Neural cell (in vitro differentiated cells): ENCODE measurements around the gene PTPRD.

Experiments
- CTCF ChIP-seq: fragments of 450-650 bp; IDR thresholded peaks from 2 replicates; pipeline ENCODE4 v1.5.1; 2014; ENCODE audit warnings: antibody characterized with exemption, mild to moderate bottlenecking, moderate library complexity; ENCODE audit not compliant: poor library complexity, severe bottlenecking
- EP300 ChIP-seq: fragments of 450-650 bp; conservative IDR thresholded peaks from 2 replicates; pipeline ENCODE4 v1.6.1; 2014; ENCODE audit warnings: antibody characterized with exemption, mild to moderate bottlenecking, moderate library complexity; ENCODE audit not compliant: poor library complexity, severe bottlenecking
- EZH2 ChIP-seq: fragments of 200-600, 300-800 bp; shearing (Covaris generic), sonication (generic); IDR thresholded peaks from 2 replicates; pipeline ENCODE4 v1.6.1; 2014; ENCODE audit warnings: antibody characterized with exemption, low read length, borderline replicate concordance, mild to moderate bottlenecking; ENCODE audit not compliant: insufficient read depth, poor library complexity, severe bottlenecking
- POLR2AphosphoS5 ChIP-seq: IDR thresholded peaks from 2 replicates; pipeline ENCODE4 v1.6.1; 2012
- RAD21 ChIP-seq: fragments of 450-650 bp; conservative IDR thresholded peaks from 2 replicates; pipeline ENCODE4 v1.6.1; 2014; ENCODE audit warnings: antibody characterized with exemption, mild to moderate bottlenecking, moderate library complexity
- REST ChIP-seq: IDR thresholded peaks from 2 replicates; pipeline ENCODE4 v1.6.1; 2012; ENCODE audit warnings: borderline replicate concordance
- SMC3 ChIP-seq: fragments of 450-650 bp; conservative IDR thresholded peaks from 2 replicates; pipeline ENCODE4 v1.6.1; 2014; ENCODE audit warnings: antibody characterized with exemption, mild to moderate bottlenecking, moderate library complexity; ENCODE audit not compliant: poor library complexity
- TAF1 ChIP-seq: IDR thresholded peaks from 2 replicates; pipeline ENCODE4 v1.6.1; 2012; ENCODE audit warnings: low read depth

GRCh38 chr9:9002826-9003583 lies 1609.8 kb downstream of the PTPRD start:
- TF ChIP-seq SMC3: no peak
- no peak for TF ChIP-seq TAF1
- no peak for TF ChIP-seq POLR2AphosphoS5
- no peak for TF ChIP-seq EZH2
- no peak for TF ChIP-seq CTCF
- no peak for TF ChIP-seq EP300
- TF ChIP-seq RAD21: no peak
- no peak for TF ChIP-seq REST
